Superior temporal gyrus (tissue), 1 donor: ENCODE measurements around the gene FHIP1A.
A peak's percentile ranks its signal among the peaks of the same experiment; 100 is the strongest.

ENCODE experiments used
- DNase-seq: peaks from one replicate; pipeline ENCODE4 v3.0.0-alpha.2; 2016; ENCODE audit errors: extremely low spot score

The FHIP1A gene

DNA sequence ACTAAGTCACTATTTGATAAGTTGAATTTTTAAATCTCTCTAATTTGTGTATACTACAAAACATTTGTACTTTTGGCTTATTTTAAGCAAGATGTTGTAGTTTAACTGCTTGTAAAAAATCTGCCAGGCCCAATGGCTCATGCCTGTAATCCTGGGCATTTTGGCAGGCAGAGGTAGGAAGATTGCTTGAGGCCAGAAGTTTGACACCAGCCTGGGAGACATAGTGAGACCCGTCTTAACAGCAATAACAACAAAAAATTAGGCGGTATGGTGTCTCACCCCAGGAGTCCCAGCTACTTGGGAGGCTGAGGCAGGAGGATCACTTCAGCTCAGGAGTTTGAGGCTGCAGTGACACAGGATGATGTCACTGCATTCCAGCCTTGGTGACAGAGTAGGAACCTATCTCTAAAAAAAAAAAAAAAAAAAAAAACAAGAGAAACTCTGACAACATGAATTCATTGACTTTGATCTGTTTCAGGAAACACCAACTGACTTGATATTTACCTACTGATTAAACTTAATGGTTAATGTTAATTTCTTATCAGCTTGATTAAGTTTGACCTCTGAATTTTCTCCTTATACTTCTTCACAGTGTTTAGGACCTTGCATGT is 8.9 kb downstream of the FHIP1A start:
- DNase-seq = no peak

DNA sequence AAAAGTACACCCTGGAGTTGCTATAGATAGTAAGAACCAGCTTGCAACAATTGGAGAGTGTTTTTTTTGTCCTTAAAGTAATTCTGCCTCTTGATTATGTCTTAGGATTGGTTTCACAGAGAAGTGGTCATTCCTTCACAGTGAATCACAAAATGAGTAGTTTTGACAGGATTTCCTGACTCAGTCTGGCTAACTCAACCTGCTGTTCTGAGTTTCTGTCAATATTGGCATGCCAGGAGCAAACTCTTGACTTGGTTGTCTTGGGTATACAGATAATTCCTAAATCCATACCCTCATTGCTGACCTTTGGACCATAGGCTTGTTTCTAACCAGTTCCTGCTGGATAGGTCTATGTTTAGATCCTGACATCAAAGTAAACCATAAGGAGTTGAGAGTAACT is 9.4 kb downstream of the FHIP1A start:
- no peak for DNase-seq

DNA sequence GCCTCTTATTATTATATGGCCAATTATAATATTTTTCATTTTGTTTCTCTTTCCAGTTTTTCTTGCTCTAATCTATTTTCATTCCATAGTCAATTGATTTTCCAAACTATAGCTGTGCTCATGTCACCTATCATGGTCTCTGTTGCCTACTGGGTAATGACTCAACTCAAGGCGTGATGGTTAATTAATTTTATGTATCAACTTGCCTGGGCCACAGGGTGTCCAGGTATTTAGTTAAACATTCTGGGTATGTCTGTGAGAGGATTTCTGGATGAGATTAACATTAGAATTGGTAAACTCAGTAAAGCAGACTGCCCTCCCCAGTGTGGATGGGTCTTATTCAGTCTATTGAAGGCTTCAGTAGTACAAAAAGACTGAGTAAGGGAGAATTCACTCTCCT is 9.9 kb downstream of the FHIP1A start:
- DNase-seq = no peak

DNA sequence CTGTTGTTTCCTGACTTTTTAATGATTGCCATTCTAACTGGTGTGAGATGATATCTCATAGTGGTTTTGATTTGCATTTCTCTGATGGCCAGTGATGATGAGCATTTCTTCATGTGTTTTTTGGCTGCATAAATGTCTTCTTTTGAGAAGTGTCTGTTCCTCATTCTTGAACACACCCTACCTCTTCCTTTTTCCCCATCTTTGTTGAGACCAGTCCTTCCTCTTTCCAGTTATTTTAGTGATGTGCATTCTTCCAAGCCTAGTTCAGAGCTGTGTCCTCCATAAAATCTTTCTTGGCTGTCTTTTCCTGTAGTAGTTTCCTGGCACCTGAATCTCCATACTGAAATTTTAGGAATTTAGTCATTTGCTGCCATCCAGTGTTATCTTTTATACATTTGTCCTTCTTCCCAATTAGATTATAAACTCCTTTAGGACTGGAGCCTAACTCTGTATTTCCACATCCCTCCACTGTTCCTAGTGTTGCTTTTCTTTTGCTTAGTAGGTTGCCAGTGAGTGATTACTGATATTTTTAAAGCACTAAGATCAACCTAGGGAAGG is 11.4 kb downstream of the FHIP1A start:
- DNase-seq = no peak

DNA sequence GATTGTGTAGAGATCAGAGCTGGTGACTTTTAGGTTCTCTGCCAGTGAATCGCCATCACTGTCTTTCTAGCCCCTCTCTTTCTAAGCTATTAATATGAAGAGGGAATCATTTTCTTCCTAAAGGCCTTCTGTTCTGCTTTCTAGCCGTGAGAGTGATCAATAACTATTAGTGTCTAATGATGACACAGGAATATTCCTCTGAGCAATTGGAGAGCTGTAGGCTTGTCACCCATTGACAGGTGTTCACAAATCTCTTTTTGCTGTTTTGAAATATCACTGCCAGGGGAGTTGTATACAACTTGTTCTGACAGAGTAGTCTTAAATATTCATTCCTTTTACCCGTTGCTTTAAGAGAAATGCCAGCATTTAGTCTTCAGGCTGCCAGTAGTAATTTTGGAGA is 13.9 kb downstream of the FHIP1A start:
- no peak for DNase-seq

DNA sequence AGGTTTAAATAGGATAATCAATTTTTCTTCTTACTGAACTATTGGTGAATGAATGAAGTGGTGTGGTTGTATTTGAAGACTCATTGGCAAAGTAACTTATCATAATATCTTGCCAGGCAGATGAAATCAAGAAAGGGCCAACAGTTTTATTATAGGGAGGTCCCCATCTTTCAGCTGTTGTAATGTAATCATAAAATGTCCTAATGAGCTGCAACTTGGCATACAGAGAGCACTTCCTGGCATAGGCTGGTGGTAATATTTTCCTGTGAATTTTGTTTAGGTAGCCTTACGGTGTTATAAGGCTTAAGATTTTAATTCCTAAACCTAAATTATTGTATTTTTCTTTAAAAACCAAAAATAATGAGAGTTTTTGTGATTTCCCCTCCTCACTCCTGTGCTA is 17.5 kb downstream of the FHIP1A start:
- DNase-seq = no peak

DNA sequence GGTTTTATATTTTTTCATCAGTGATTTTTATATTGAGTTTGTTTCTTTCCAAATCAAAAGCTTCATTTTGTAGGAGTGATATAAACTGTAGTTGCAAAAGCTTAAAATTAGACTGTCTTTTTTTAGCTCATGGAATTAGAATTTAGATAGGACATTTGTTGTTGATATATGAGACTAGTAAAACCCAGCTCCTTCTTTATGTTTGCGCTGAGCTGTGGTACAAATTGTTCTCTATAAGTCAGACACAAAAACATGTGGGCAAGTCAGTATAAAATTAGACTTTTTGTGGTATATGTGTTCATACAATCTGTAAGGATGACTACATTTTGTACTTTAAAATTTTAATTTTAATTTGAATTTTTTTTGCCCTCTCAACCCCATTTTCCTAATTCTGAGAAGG is 18.3 kb downstream of the FHIP1A start:
- peak; percentile 46 for DNase-seq

DNA sequence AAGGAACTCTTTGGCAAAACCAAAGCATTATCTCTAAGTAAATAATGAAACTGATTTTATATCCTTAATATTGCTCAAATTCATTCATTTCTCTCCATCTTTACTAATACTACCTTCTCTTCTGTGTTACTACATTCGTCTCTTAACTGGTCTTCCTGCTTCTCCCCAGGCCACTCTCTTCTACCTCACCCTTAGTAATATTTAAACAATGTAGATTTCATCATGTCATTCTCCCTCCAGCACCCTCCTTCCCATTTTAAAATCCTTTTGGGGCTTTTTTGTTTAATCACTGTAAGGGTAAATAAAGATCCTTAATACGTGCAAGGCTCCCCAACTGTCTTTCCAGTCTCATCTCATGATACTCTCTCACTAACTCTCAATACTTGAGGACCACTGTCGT is 19.4 kb downstream of the FHIP1A start:
- DNase-seq = no peak

DNA sequence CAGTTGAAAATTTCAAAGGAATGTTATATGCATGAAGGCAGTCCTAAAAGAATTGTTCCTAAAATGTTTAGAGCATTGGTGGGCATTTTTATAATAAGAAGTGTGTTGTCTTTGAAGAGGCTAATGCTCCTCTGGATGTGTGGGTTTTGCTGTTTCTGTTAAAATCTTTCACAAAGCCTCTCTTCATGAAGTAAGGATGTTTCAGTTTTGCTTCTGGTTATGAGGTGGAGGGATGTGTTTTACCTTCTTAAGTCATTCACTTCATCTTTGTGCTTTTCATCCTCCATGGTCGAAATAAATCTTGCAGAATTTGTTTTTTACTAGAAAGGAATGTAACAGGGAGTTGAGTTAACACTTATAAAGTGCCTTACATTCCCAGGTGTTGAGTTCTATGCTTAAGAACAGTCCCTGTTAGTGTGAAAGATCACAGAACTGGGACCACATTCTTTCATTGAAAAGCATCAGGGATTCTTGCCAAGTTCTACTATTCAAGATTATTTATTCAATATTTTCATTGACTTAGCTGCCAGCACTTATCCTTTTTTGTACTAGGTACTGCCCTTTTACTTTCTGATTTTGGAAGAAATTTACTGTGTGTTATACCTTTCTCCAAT is 21.1 kb downstream of the FHIP1A start:
- no peak for DNase-seq

DNA sequence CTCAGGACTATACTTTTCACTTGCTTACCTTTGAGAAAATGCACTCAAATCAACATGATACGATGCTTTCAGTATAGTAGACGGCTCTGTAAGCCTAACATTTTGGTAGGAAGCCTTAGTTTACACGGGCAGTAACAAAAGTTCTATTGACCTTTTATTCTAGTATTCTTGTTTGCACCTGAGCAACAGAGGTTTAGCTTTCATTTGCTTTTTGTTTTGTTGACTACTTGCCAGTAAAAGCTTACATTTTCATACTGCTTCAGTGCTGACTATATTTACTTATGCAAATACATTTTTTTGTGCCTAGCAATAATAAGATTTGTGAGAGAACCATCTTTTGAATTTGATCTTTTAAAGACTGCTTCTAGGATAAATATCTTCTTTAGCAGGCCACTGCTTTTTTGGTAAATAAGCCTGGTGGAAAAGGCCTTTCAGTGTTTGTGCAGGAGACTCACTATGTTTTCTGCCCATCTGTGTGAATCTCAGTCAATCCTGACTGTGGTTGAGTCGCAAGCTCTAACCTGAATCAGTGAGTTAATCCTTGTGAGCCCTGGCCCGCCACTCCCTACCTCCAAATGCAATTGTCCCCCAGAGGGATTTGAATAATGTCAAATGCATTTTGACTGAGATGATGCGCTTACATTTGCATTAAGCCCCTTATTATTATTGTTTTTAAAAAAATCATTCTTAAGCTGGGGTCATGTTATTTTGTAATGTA is 21.9 kb downstream of the FHIP1A start:
- no peak for DNase-seq

DNA sequence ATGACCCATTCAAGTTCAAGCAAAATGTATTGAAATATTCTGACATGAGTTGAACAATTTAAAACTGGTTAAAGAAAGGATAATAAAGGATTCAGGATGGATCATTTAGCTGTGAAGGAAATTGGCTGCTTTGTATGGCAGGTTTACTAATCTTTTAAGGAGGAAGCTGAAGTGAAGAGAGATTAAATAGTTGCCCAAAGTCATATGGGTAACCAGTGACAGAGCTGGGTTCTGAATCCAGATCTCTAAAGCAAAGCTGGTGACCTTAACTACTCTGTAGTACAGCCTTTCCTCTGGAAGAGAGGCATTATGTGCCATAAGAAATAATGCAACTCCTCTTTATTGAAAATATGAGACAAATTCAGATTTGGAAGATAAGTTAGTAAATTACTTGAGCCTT is 22.8 kb downstream of the FHIP1A start:
- DNase-seq = no peak

DNA sequence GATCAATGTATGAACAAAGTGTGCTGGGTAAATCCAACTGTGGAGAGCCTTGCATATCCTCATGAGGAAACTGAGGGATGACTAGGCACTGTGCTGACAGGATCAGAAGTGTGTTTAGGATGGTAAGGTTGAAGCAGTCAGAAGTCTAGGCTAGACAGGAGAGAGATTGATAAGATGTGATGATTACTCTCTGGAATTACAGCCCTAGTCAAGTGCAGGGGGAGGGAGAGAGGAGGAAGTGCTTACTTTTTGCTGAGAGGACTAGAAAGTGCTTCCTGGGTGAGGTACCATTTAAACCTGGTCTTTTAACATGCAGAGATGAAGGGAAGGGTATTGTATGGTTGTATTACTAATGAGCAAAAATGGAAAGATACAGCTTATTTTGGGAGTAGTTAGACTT is 23.7 kb downstream of the FHIP1A start:
- no peak for DNase-seq

DNA sequence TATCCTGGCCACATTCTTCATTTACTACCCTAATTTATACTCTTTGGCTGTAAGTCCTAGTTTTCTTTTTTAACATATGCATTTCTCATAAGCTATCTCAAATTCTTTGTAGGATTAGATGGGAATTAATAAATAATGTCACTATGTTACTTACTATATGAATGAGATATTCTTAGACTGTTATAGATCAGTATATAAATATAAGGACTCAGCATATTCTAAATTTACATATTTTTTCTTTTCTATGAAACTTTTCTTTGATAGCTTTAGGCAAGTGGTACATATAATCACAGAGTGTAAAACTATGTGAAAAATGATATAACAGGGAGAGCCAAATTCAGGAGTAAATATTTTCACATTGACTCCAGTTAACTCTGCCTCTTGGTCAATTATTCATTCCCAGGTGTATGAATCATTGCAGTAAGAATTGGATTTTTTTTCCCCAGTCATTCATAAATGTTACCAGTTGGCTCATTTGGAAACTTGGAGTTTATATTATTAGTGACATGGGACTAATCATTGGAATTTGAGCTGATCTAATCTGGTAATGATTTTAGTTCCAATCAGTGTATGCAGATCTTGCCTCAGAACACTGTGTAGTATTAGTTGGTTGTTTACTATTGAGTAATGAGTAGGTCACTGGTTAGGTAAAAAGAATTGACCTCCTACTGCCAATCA is 25.3 kb downstream of the FHIP1A start:
- no peak for DNase-seq

DNA sequence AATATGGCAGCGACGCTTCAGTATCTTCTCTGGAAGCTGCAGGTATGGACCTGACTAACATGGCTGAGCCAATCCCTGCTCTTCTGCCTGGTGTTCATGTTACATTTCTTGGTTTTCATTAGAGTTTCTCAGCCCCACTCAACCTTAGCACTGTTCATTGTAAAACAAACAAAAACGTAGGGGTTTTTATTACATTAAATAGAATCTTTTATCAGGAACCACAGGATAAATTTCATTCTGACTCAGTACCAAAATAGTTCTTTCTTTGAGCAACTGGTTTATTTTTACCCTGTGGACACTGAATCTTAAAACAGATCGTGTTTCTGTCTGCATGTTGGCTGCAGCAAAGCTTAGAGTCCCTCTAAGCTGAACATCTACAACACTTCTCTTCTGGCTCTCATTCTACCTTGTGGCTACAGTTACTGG is 27.1 kb downstream of the FHIP1A start:
- peak; percentile 48 for DNase-seq

DNA sequence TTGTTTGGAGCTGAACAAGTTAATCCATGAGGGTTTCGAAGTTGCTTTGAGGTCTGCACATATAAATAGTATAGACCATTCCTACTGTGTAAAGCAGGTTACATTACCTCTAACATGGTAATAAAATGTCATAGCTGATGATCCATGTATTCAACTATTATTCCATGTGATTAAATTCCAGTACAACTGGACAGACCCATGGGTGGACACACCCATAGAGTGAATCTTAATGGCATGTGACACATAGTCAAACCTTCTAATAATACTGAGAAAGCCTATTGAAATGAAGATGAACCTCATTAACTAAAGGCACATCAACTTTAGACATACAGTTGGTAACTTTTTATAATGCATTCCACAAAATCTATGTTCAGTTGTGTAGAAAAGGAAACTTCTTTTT is 28.5 kb downstream of the FHIP1A start:
- DNase-seq = no peak

DNA sequence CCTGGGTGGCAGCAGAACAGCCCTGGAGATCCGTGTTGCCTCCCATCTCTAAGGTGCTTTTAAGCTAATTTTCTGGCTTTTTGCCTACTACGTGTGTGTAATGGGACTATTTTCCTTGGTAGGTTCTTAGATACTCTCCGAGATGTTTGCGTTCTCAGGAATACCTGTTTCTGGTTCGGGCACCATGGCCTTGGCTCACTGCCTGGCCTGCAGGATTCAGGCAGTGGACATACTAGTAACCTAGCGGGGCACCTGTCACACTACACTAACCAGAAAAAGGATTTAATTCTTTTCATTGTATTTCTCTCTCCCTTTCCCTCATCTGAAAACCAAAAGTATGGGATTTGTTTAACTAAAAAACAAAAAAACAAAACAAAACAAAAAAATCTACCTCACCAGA is 29.2 kb downstream of the FHIP1A start:
- DNase-seq = no peak

DNA sequence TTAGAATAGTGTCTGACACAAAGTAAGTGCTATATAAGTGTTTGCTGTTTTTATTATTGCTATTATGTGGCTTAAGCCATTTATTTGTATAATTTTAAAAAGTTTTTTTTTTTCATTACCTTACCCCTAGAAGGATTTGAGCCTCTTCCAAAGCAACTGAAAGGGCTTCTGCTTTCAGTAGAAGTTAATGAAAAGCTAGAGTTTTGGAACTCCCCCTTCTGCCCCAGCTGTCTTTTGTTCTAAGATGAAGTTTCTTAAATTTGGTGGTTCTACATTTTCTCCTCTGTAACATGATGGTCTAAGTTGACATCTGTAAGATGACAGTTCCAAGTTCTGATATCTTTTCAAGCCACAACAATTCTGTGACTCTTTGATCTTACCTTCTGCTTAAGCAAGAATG is 30.3 kb downstream of the FHIP1A start:
- no peak for DNase-seq

DNA sequence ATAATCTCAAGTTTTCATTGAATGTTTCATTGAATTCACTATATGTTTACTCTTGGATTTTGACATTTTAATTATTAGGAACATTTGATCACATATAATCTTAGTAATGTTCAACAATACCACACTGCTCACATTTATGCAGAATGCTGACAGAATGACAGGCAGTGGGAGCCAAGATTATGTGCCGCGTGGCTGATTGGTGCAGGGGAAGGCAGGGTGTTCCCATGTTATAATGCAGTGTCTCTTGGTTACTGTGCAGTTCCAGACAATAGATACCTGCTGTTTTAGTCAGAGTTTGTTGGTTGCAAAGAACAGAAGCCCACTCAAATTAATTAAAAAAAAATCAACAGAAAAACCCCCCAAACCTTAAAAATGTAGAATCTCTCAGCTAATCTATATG is 33.0 kb downstream of the FHIP1A start:
- DNase-seq = no peak

DNA sequence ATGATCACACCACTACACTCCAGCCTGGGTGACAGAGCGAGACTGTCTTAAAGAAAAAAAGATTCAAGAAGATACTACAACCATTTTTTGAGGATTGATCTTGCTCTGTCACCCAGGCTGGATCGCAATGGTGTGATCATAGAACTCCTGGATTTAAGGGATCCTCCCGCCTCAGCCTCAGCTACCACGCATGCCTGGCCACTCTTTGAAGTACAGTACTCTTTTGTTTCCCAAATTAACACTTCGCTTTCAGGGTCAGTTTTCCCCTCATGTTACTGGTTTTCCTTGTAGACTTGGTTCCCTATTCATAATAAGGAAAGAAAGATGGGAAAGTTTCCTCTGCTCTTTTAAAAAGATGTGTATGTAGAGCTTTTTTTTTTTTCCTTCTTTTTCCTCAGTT is 34.3 kb downstream of the FHIP1A start:
- no peak for DNase-seq

DNA sequence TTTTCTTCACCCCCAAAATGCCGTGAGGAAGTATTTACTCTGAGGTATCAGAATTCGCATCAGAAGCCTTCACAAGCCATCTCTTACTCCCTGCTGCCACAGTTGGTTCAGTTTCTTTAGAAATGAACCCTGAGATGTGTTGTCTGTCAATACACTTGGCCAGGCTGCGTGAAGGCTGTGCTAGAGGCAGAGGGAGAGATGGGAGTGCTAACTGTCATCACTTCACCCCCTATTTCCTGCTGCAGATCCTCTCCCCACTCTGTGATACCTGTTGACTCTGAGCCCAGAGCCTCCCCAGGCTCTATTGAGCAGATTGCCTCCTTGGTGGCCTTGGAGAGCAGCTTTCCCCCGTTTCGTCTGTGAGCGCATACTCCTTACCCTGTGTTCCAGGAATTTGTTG is 34.8 kb downstream of the FHIP1A start:
- no peak for DNase-seq

DNA sequence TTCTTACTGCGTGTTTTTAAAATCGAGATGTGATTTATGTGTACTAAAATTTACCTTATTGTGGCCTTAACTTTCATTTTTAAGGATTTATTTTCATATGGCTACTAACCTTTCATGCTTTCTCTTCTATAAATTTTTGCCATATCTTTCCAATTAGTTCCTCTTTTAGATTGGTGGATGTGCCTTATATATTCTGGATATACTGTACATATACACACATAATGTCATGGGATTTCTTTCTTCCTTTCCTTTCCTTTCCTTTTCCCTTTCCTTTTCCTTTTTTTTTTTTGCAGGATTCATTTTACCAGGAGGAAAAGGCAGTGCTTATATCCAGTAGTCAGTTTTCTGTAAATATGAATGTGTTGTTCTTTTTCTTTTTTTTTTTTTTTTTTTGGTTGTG is 37.2 kb downstream of the FHIP1A start:
- DNase-seq = no peak

DNA sequence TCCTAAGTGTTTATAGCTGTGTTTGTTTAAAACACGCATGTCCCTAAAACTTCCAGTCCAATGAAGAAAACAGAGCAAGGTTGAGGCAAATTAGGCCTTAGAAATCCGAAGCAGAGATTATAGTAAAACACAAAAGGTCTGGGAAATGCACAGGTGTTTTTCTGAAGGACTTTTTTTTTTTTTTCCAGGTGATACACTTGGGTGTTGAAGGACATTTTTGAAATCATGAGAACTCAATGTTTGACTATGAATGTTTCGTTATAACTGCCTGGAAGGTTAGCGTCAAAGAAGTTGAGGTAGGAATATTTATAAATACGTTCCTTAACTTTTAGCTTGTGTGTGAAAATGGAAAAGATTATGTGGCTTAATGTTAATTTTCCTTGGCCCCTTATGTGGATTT is 45.5 kb downstream of the FHIP1A start:
- no peak for DNase-seq

DNA sequence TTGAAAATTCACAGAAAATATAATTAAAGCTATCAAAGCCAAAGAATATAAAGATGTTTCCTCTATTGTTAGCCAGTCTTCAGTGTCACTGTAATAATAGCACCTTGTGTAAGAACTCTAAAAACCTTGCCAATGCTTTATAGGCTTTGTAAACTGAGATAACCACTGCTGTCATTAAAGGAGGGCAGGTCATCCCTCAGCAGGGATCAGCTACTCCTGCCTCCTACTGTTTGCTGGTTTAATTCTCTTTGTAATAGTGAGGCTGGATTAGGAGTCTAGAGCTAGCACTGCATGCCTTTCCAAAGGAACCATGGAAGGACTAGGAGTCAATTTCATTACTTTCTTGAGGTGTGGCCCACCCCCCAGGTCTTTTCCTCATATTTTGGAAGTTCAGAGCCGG is 46.2 kb downstream of the FHIP1A start:
- DNase-seq = no peak
